ENCODE results near the gene NRG2.

GRCh38 chr5:139806111-139806510 lies 237.0 kb downstream of the NRG2 start:
- TF ChIP-seq CTCF (IDR thresholded peaks at IDR 0.05) = no peak
- TF ChIP-seq POLR2A (IDR thresholded peaks at IDR 0.05) = no peak

Measured in prostate gland (tissue), 2 donors.